K562 (cell line): ENCODE measurements around the gene MYOM1. TPM values are rescaled to one million over a fixed set of nuclear protein-coding genes. Genes with fewer than 3 reads are reported as not detected.

Source experiments
- ATAC-seq: fragments of 200-7000 bp; cut with Tn5 transposase; 3 replicates; pipeline ENCODE4 v1.9.1; 2020; ENCODE audit warnings: moderate library complexity
- BruUV-seq: library from RNA; stranded (reverse); fragments of 400-500 nt; replicated peaks from 2 replicates; lab custom pipeline; 2021; lab: Mats Ljungman, UMichigan
- CTCF ChIA-PET: fragments of 300-600 bp; formaldehyde crosslinking; extraction: SDS; loops from one replicate; lab custom pipeline; 2021; ENCODE audit warnings: low intra/inter-chr PET ratio; lab: Yijun Ruan, JAX
- POLR2A ChIA-PET: fragments of 300-600, 350-650 bp; sonication (Branson Sonifier 250); formaldehyde crosslinking; extraction: SDS; loops from one replicate; lab custom pipeline; 2021; ENCODE audit warnings: antibody characterized with exemption, inconsistent platforms; lab: Yijun Ruan, JAX
- DNase-seq, 4 experiments: peaks; one replicate each; pipeline versions ENCODE4 v3.0.0 to v3.0.0-alpha.2; 2011 to 2018; ENCODE audit warnings: low spot score in 3 of 4, mixed read lengths in 3 of 4; ENCODE audit errors: extremely low read depth in 1 of 4
- FAIRE-seq: peaks from 2 replicates; lab custom pipeline; 2011; peaks lifted over from hg19 to GRCh38; lab: Jason Lieb, UNC
- H2AFZ ChIP-seq: 2 replicates; pipeline ENCODE4 v1.6.0; 2011; ENCODE audit warnings: low read depth, low read length, control low read depth, inconsistent platforms
- H3K27ac ChIP-seq: fragments of 200-600 bp; 3 replicates; pipeline ENCODE4 v1.8.0; 2011; ENCODE audit warnings: low read depth, mild to moderate bottlenecking, control low read depth, inconsistent platforms, low read length, moderate library complexity, mixed read lengths; ENCODE audit errors: extremely low read depth
- H3K27me3 ChIP-seq, 2 experiments: fragments of 300-600 bp in 1 of 2; 2 replicates in 1 of 2; 3 replicates in 1 of 2; pipeline versions ENCODE4 v1.6.0 to v1.8.0; 2011; ENCODE audit warnings: inconsistent platforms in 2 of 2, low read length in 2 of 2, mild to moderate bottlenecking in 1 of 2, mixed read lengths in 1 of 2, moderate library complexity in 1 of 2; ENCODE audit not compliant: control insufficient read depth in 2 of 2, insufficient read depth in 2 of 2
- H3K36me3 ChIP-seq: fragments of 300-600 bp; 3 replicates; pipeline ENCODE4 v1.8.0; 2011; ENCODE audit warnings: mild to moderate bottlenecking, low read length, inconsistent platforms; ENCODE audit not compliant: control insufficient read depth, insufficient read depth
- H3K4me1 ChIP-seq, 2 experiments: fragments of 200-600 bp in 1 of 2; replicated peaks in 1 of 2; 2 replicates in 1 of 2; 3 replicates in 1 of 2; pipeline versions ENCODE4 v1.5.1 to v1.8.0; 2011; ENCODE audit warnings: inconsistent platforms in 2 of 2, low read length in 2 of 2, mild to moderate bottlenecking in 1 of 2, mixed read lengths in 1 of 2, moderate library complexity in 1 of 2; ENCODE audit not compliant: control insufficient read depth in 2 of 2, insufficient read depth in 2 of 2
- H3K4me2 ChIP-seq: 2 replicates; pipeline ENCODE4 v1.6.1; 2011; ENCODE audit warnings: low read length, control low read depth, inconsistent platforms, mixed read lengths; ENCODE audit not compliant: insufficient read depth
- H3K4me3 ChIP-seq: fragments of 200-600 bp; sonication (generic), shearing (Covaris generic); 2 replicates; pipeline ENCODE4 v1.5.1; 2016; ENCODE audit warnings: control low read depth, inconsistent platforms
- H3K79me2 ChIP-seq: fragments of 200-600 bp; 3 replicates; pipeline ENCODE4 v1.8.0; 2011; ENCODE audit warnings: low read length, inconsistent platforms; ENCODE audit not compliant: control insufficient read depth, insufficient read depth
- H3K9ac ChIP-seq, 2 experiments: 2 replicates each; pipeline versions ENCODE4 v1.6.0 to v1.6.1; 2011; ENCODE audit warnings: low read depth in 2 of 2, low read length in 2 of 2, control low read depth in 1 of 2, inconsistent platforms in 1 of 2, mild to moderate bottlenecking in 1 of 2, mixed read lengths in 1 of 2; ENCODE audit not compliant: insufficient read depth in 1 of 2
- H3K9me1 ChIP-seq: one replicate; pipeline ENCODE4 v1.6.0; 2011; ENCODE audit warnings: inconsistent platforms, mild to moderate bottlenecking, low read length, moderate library complexity; ENCODE audit not compliant: control insufficient read depth, insufficient read depth
- H3K9me3 ChIP-seq: replicated peaks from 2 replicates; pipeline ENCODE4 v1.5.1; 2011; ENCODE audit warnings: low read depth, low read length, inconsistent platforms; ENCODE audit not compliant: control insufficient read depth, insufficient read depth
- H4K20me1 ChIP-seq: replicated peaks from 2 replicates; pipeline ENCODE4 v1.6.1; 2011; ENCODE audit warnings: low read length, inconsistent platforms, mixed read lengths; ENCODE audit not compliant: control insufficient read depth, insufficient read depth
- CBX1 ChIP-seq: sonication (generic); IDR thresholded peaks from 2 replicates; pipeline ENCODE4 v1.6.1; 2016; ENCODE audit warnings: antibody characterized with exemption, low read depth, mild to moderate bottlenecking
- MCM5 ChIP-seq: fragments of 450-650 bp; IDR thresholded peaks from 2 replicates; pipeline ENCODE4 v1.6.1; 2016; ENCODE audit warnings: low read depth
- NFE2L1 ChIP-seq: fragments of 450-650 bp; IDR thresholded peaks from 2 replicates; pipeline ENCODE4 v1.6.1; 2016; ENCODE audit warnings: missing genetic modification characterization, low read depth, mild to moderate bottlenecking, missing compliant biosample characterization, moderate library complexity, borderline replicate concordance
- NFIC ChIP-seq: fragments of 450-650 bp; IDR thresholded peaks from 2 replicates; pipeline ENCODE4 v1.6.1; 2017; ENCODE audit warnings: mild to moderate bottlenecking, inconsistent platforms
- PURB ChIP-seq: sonication (generic); formaldehyde crosslinking; IDR thresholded peaks from 2 replicates; pipeline ENCODE4 v1.9.0; 2021; ENCODE audit warnings: low read depth, mild to moderate bottlenecking, missing genetic modification reagents
- SLC30A9 ChIP-seq: fragments of 250-450 bp; sonication (Bioruptor Pico); IDR thresholded peaks from 2 replicates; pipeline ENCODE4 v1.8.0; 2022; ENCODE audit warnings: mild to moderate bottlenecking, moderate library complexity
- SREBF2 ChIP-seq: sonication (generic); formaldehyde crosslinking; IDR thresholded peaks from 2 replicates; pipeline ENCODE4 v1.4.0; 2020; ENCODE audit warnings: mild to moderate bottlenecking, missing genetic modification reagents
- WHSC1 ChIP-seq: IDR thresholded peaks from one replicate; pipeline ENCODE4 v1.6.1; 2012; ENCODE audit warnings: low read length, control low read depth, inconsistent platforms
- ZNF444 ChIP-seq: fragments of 250-450 bp; sonication (Bioruptor Pico); IDR thresholded peaks from 2 replicates; pipeline ENCODE4 v1.4.0; 2020; ENCODE audit warnings: mild to moderate bottlenecking, moderate library complexity
- WGBS: fragments of 100-300 bp; shearing (Covaris generic); methylation state at CpG from one replicate; pipeline ENCODE4 v1.1.6; 2016; ENCODE audit warnings: low coverage, mixed read lengths; ENCODE audit not compliant: insufficient coverage; ENCODE audit errors: missing lambda C conversion rate; 5-methylcytosine and 5-hydroxymethylcytosine counted together
- in situ Hi-C: fragments of 300-500 bp; cut with MboI; formaldehyde crosslinking; loops from 4 replicates; pipeline ENCODE4 v1.15.0; 2018; ENCODE audit warnings: inconsistent platforms, mixed read lengths
- intact Hi-C: fragments of 100-400 bp; cut with micrococcal nuclease; formaldehyde crosslinking; loops from 2 replicates; pipeline ENCODE4 v1.14.2; 2022
- polyA plus RNA-seq, 8 experiments: library from polyadenylated mRNA; depleted of rRNA in 4 of 8; stranded (reverse) in 5 of 8; unstranded in 3 of 8; fragments of >200 nt; fragmentation: Nextera tagmentation in 2 of 8; fragmentation: Illumina TruSeq in 1 of 8; extraction: Ambion mirVana in 2 of 8; extraction: Trizol in 1 of 8; gene quantifications; 2 replicates each; pipeline versions ENCODE4 v1.2.1 to v1.2.3, GENCODE V29; 2011 to 2014; ENCODE audit warnings: inconsistent platforms in 1 of 8, missing spikeins in 1 of 8
- total RNA-seq, 7 experiments: library from RNA; depleted of rRNA in 6 of 7; stranded (reverse); fragments of >200 nt in 6 of 7; fragmentation: Illumina TruSeq in 2 of 7; extraction: Trizol in 2 of 7; gene quantifications; 2 replicates each; pipeline versions ENCODE4 v1.2.1 to v1.2.3, GENCODE V29; 2011 to 2021; ENCODE audit warnings: low replicate concordance in 1 of 7

MYOM1 gene
- total and polyA plus RNA-seq, 9 of the 15 experiments (the other 6 are each of a cell fraction or from before 2014, with no cell fraction given): 0.01 to 0.62 (median 0.25) TPM

DNA sequence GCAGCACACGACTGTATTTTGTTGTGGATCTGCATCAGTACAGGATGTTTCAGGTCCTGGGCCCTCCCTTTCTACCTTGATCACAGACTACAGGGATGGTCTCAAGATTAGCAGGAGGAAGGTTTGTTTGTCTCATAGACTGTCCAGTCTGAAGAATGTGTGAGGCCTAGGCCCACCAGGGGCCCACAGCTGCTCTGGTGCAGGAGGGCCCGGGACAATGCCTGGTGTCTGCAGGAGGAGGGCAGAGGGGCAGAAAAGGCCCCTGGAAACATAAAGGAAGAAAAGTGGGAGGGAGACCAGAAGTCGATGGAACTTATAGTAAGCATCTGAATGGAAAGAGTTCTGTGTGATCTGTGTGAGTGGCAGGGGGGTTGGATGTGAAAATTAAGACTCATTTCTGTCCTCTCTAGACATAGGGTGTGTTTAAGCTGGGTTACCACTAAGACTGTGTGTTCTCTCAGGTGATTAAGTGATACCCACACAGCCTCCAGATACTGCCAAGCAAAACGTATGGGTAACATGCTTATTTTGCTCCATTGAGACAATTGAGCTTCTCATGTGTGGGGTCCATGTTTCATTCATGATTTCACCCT, 173.5 kb downstream of the MYOM1 start:
- H3K9me1 ChIP-seq: no peaks in the 10 kb centered on the region
- CTCF ChIA-PET: no interaction called here
- in situ Hi-C loops (no loop called here), intact Hi-C loops (no loop called here)
- ATAC-seq (no peak), FAIRE-seq (no peak), DNase-seq (no peak)
- no peak for TF ChIP-seq PURB (CRISPR knock-in tag)
- TF ChIP-seq NFIC: no peak
- no peak for TF ChIP-seq SLC30A9 (CRISPR knock-in tag)
- TF ChIP-seq ZNF444: no peak
- TF ChIP-seq CBX1: no peak
- no peak for TF ChIP-seq WHSC1
- no peak for TF ChIP-seq SREBF2 (CRISPR knock-in tag)
- no peak for TF ChIP-seq MCM5
- no peak for TF ChIP-seq NFE2L1
- H2AFZ ChIP-seq: peak overlapping the region; percentile 18
- H3K79me2 ChIP-seq: no peaks in the 10 kb centered on the region
- 22% methylated on average over 4 of the region's 4 CpGs for WGBS
- no peaks in the 10 kb centered on the region for H4K20me1 ChIP-seq
- no peak overlapping the region for H3K27ac ChIP-seq
- H3K27me3 ChIP-seq: no peaks in the 10 kb centered on the region
- H3K4me1 ChIP-seq: peaks cover 6 to 14% of the 10 kb centered on the region in 2 experiments; a peak in 4 of 5 replicates
- POLR2A ChIA-PET: interaction anchor here (2.0 kb wide), 1 partner anchor 9 kb away, joined by 5 read pairs; no protein-coding TSS in a partner anchor
- no peak overlapping the region for H3K4me3 ChIP-seq
- no peaks in the 10 kb centered on the region for H3K9me3 ChIP-seq
- no peak overlapping the region for H3K9ac ChIP-seq
- BruUV-seq: no TSS peak
- H3K4me2 ChIP-seq: no peak overlapping the region
- H3K36me3 ChIP-seq: no peaks in the 10 kb centered on the region
